HFFc6 (cell line): Measurements from ENCODE around the gene GMNC. TPM values are rescaled to one million over a fixed set of nuclear protein-coding genes. Genes with fewer than 3 reads are reported as not detected.

Experiments
- DNase-seq: peaks from one replicate; pipeline ENCODE4 v3.0.0-alpha.2; 2018
- H3K27ac Mint-ChIP-seq: 2 replicates; pipeline ENCODE4 v1.8.0; 2020; ENCODE audit warnings: mild to moderate bottlenecking, mixed read lengths
- H3K27me3 Mint-ChIP-seq: 2 replicates; pipeline ENCODE4 v1.8.0; 2021; ENCODE audit warnings: mild to moderate bottlenecking, moderate library complexity, mixed read lengths; ENCODE audit not compliant: insufficient read depth
- H3K36me3 Mint-ChIP-seq: 2 replicates; pipeline ENCODE4 v1.8.0; 2021; ENCODE audit warnings: low read depth, mixed read lengths
- H3K4me1 Mint-ChIP-seq: 2 replicates; pipeline ENCODE4 v1.8.0; 2020; ENCODE audit warnings: low read depth, mixed read lengths
- H3K4me3 Mint-ChIP-seq: 2 replicates; pipeline ENCODE4 v1.8.0; 2020; ENCODE audit warnings: mild to moderate bottlenecking, moderate library complexity, mixed read lengths
- H3K9me3 Mint-ChIP-seq: 2 replicates; pipeline ENCODE4 v1.8.0; 2020; ENCODE audit warnings: mild to moderate bottlenecking, mixed read lengths
- CTCF ChIP-seq: fragments of 200-600 bp; sonication (generic); IDR thresholded peaks from 2 replicates; pipeline ENCODE4 v1.5.0; 2021; ENCODE audit warnings: antibody characterized with exemption, mild to moderate bottlenecking
- total RNA-seq, 6 experiments: library from RNA; stranded (reverse); fragmentation: NEBNext Ultra II Directional; extraction: Animal tissue kit (Norgen Biotek cat#: 25700); gene quantifications; 2 replicates in 1 of 6; 3 replicates in 5 of 6; pipeline ENCODE4 v1.2.3, GENCODE V29; 2021

The GMNC gene
- total RNA-seq, 6 experiments from 2014 or later = 0.07 to 0.11 TPM; not detected in 4

- H3K36me3 Mint-ChIP-seq = no peaks in the 10 kb centered on the region
- no peak for TF ChIP-seq CTCF
- H3K27me3 Mint-ChIP-seq = peaks cover 8% of the 10 kb centered on the region
- H3K4me3 Mint-ChIP-seq = no peak overlapping the region
- no peaks in the 10 kb centered on the region for H3K4me1 Mint-ChIP-seq
- no peak overlapping the region for H3K27ac Mint-ChIP-seq
- no peak for DNase-seq
- H3K9me3 Mint-ChIP-seq = no peaks in the 10 kb centered on the region
Measured at GRCh38 chr3:190870127-190870526, 7.6 kb upstream of the GMNC start.

DNA sequence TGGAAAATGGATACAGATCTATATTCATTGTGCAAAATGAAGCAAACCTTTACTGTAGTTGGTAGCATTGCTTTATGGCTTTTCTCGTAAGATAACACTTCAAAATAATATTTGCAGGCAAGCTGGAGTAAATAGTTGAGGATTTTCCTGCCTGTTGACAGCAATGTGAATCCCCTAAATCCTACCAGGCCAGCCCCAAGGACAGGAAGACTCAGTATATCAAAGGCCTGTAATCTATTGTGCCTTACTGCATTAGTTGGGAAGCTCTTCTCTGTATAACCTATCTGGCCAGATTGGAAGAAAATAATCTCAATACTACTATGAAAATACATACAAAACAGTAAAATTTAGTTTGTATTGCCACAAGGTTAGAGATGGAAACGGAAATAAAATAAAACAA, 4.6 kb upstream of the GMNC start:
- Mint-ChIP-seq H3K9me3 (no peaks in the 10 kb centered on the region), H3K36me3 (no peaks in the 10 kb centered on the region), H3K4me3 (no peak overlapping the region), H3K27ac (no peak overlapping the region), H3K27me3 (peaks cover 6% of the 10 kb centered on the region; the same call in 1 of the 2 replicates), H3K4me1 (peaks cover 11% of the 10 kb centered on the region; the same call in 1 of the 2 replicates)
- no peak for DNase-seq
- no peak for TF ChIP-seq CTCF

GRCh38 chr3:190865828-190866227, 3.3 kb upstream of the GMNC start:
- peak; percentile 29; the same call in 1 of the 2 replicates for TF ChIP-seq CTCF
- Mint-ChIP-seq H3K36me3 (no peaks in the 10 kb centered on the region), H3K27me3 (peaks cover 6% of the 10 kb centered on the region; the same call in 1 of the 2 replicates), H3K27ac (no peak overlapping the region), H3K9me3 (no peaks in the 10 kb centered on the region), H3K4me3 (no peak overlapping the region), H3K4me1 (peaks cover 13% of the 10 kb centered on the region; the same call in 1 of the 2 replicates)
- no peak for DNase-seq

DNA sequence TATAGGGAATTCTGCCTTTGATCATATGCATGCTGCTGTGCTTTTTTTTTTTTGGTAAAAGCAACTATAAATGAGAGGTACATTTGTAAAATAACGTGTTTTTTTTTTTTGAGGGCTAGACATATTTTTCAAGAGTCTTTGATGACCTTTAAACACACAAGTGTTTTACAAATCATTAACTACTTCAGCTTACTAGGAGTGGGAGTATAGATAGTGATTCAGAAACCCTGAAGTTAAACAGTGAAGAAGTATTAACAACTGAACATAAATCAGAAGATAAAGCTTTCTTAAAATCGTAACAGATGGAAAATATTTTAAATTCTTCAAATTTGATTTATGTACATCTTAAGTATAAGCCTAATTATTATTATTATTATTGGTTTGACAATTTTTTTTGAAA, 2.9 kb upstream of the GMNC start:
- Mint-ChIP-seq H3K27me3 (peaks cover 7% of the 10 kb centered on the region; the same call in 1 of the 2 replicates), H3K36me3 (no peaks in the 10 kb centered on the region), H3K4me3 (no peak overlapping the region), H3K9me3 (no peaks in the 10 kb centered on the region), H3K4me1 (peaks cover 13% of the 10 kb centered on the region; the same call in 1 of the 2 replicates), H3K27ac (no peak overlapping the region)
- TF ChIP-seq CTCF = no peak
- no peak for DNase-seq

GRCh38 chr3:190864002-190864401, 1.5 kb upstream of the GMNC start:
- no peak overlapping the region for H3K27ac Mint-ChIP-seq
- peaks cover 6% of the 10 kb centered on the region; the same call in 1 of the 2 replicates for H3K27me3 Mint-ChIP-seq
- H3K4me3 Mint-ChIP-seq = no peak overlapping the region
- DNase-seq = no peak
- TF ChIP-seq CTCF = no peak
- H3K4me1 Mint-ChIP-seq = peaks cover 13% of the 10 kb centered on the region; the same call in 1 of the 2 replicates
- no peaks in the 10 kb centered on the region for H3K36me3 Mint-ChIP-seq
- no peaks in the 10 kb centered on the region for H3K9me3 Mint-ChIP-seq

GRCh38 chr3:190863119-190863465, 598 bp upstream of the GMNC start:
- Mint-ChIP-seq H3K4me1 (peaks cover 13% of the 10 kb centered on the region; the same call in 1 of the 2 replicates), H3K4me3 (peak overlapping the region; percentile 89), H3K27ac (peak overlapping the region; percentile 38; the same call in 1 of the 2 replicates), H3K27me3 (peaks cover 6% of the 10 kb centered on the region; the same call in 1 of the 2 replicates), H3K36me3 (no peaks in the 10 kb centered on the region), H3K9me3 (no peaks in the 10 kb centered on the region)
- TF ChIP-seq CTCF = no peak
- DNase-seq = no peak
